Peyer's patch (tissue), 4 donors: ENCODE measurements around the gene AIFM1. TPM values are rescaled to one million over a fixed set of nuclear protein-coding genes. Genes with fewer than 3 reads are reported as not detected.

Experiments
- DNase-seq, 3 donors: peaks; one replicate each; pipeline ENCODE4 v3.0.0-alpha.2; 2017 to 2019
- H3K27ac ChIP-seq, 4 donors: fragments of 200-600 bp; sonication (generic); one replicate each; pipeline ENCODE4 v1.5.1; 2016 to 2019
- H3K27me3 ChIP-seq, 2 donors: fragments of 200-600 bp; sonication (generic); one replicate each; pipeline ENCODE4 v1.5.1; 2019
- H3K36me3 ChIP-seq, 3 donors: fragments of 200-600 bp; sonication (generic); one replicate each; pipeline ENCODE4 v1.5.1; 2016 to 2019
- H3K4me1 ChIP-seq, 4 donors: fragments of 200-600 bp; sonication (generic); one replicate each; pipeline ENCODE4 v1.5.1; 2016 to 2019
- H3K4me3 ChIP-seq, 4 donors: fragments of 200-600 bp; sonication (generic); 1 replicate in 3 of 4; 2 replicates in 1 of 4; pipeline ENCODE4 v1.5.1; 2016 to 2019; ENCODE audit warnings: mild to moderate bottlenecking in 1 of 4
- H3K9me3 ChIP-seq, 4 donors: fragments of 200-600 bp; sonication (generic); one replicate each; pipeline ENCODE4 v1.5.1; 2016 to 2019; ENCODE audit warnings: mild to moderate bottlenecking in 1 of 4
- POLR2A ChIP-seq, 2 donors: fragments of 450-650 bp; IDR thresholded peaks; one replicate each; pipeline ENCODE4 v1.5.1; 2017; ENCODE audit warnings: antibody characterized with exemption in 2 of 2, mild to moderate bottlenecking in 2 of 2, moderate library complexity in 2 of 2
- total RNA-seq, 4 donors: library from RNA; depleted of rRNA; stranded (reverse); fragments of >200 nt; gene quantifications; one replicate each; pipeline ENCODE4 v1.1.0, GENCODE V29; 2016
- TF ChIP-seq, protein P1 (sequence below), 6 experiments: fragments of 450-650 bp in 4 of 6; fragments of 200-600 bp in 2 of 6; sonication (generic) in 1 of 6; IDR thresholded peaks; one replicate each; pipeline ENCODE4 v1.5.1; 2017 to 2019; ENCODE audit warnings: antibody characterized with exemption in 6 of 6, mild to moderate bottlenecking in 3 of 6, moderate library complexity in 1 of 6

Gene AIFM1
- total RNA-seq, 4 donors from 2014 or later: 16.5 to 44.9 (median 37.4) TPM

DNA sequence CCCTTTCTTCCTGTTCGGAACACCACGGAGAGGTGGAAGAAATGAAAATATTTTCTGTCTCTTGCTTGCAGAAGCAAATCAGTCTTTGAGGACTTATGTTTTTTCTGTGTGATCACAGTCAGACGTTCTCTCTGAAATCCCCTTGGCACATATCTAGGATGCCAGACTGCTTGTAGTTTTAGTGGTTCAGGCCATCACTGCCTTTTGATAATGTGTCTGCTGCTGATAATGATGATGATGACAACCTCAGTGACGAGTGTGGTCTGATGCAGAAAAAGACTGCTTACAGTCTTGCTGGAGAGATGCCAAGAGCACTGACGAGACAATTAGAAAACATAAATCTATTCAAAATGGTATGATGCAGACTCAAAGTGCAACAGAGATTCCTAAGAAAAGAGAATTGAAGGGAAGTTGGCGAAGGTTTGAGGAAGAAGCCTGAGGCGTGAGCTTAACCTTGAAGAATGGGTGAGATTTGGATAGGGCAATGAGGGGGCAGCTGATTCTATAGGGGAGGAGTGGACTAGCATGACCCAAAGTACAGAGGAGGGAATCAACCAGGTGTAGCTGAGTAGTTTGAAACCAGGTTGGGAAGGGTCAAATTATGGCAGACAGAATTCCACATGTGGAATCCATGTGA, 14.1 kb upstream of the AIFM1 start:
- peaks cover 0 to under 1% (median 0%) of the 10 kb centered on the region in 4 donors for H3K4me1 ChIP-seq
- TF ChIP-seq, protein P1, sequence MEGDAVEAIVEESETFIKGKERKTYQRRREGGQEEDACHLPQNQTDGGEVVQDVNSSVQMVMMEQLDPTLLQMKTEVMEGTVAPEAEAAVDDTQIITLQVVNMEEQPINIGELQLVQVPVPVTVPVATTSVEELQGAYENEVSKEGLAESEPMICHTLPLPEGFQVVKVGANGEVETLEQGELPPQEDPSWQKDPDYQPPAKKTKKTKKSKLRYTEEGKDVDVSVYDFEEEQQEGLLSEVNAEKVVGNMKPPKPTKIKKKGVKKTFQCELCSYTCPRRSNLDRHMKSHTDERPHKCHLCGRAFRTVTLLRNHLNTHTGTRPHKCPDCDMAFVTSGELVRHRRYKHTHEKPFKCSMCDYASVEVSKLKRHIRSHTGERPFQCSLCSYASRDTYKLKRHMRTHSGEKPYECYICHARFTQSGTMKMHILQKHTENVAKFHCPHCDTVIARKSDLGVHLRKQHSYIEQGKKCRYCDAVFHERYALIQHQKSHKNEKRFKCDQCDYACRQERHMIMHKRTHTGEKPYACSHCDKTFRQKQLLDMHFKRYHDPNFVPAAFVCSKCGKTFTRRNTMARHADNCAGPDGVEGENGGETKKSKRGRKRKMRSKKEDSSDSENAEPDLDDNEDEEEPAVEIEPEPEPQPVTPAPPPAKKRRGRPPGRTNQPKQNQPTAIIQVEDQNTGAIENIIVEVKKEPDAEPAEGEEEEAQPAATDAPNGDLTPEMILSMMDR (IDR thresholded peaks at IDR 0.05): no peak
- TF ChIP-seq POLR2A (IDR thresholded peaks at IDR 0.05): no peak
- H3K4me3 ChIP-seq: no peak overlapping the region
- no peaks in the 10 kb centered on the region for H3K27me3 ChIP-seq
- no peaks in the 10 kb centered on the region for H3K9me3 ChIP-seq
- H3K27ac ChIP-seq: no peak overlapping the region
- no peaks in the 10 kb centered on the region for H3K36me3 ChIP-seq
- DNase-seq: no peak

GRCh38 chrX:130179170-130179569, 13.5 kb upstream of the AIFM1 start:
- Histone ChIP-seq H3K36me3 (no peaks in the 10 kb centered on the region), H3K27me3 (no peaks in the 10 kb centered on the region), H3K4me1 (peaks cover 0 to 4% (median 0%) of the 10 kb centered on the region in 4 donors), H3K9me3 (no peaks in the 10 kb centered on the region), H3K27ac (no peak overlapping the region), H3K4me3 (no peak overlapping the region)
- no peak for TF ChIP-seq POLR2A (IDR thresholded peaks at IDR 0.05)
- TF ChIP-seq, protein P1 (IDR thresholded peaks at IDR 0.05): no peak
- no peak for DNase-seq

GRCh38 chrX:130176942-130177341, 11.3 kb upstream of the AIFM1 start:
- DNase-seq: no peak
- TF ChIP-seq POLR2A (IDR thresholded peaks at IDR 0.05): no peak
- TF ChIP-seq, protein P1 (IDR thresholded peaks at IDR 0.05): no peak
- Histone ChIP-seq H3K27me3 (no peaks in the 10 kb centered on the region), H3K9me3 (no peaks in the 10 kb centered on the region), H3K4me1 (peaks cover 0 to 4% (median 0%) of the 10 kb centered on the region in 4 donors), H3K4me3 (no peak overlapping the region), H3K36me3 (no peaks in the 10 kb centered on the region), H3K27ac (peak overlapping the region in 1 of 4 donors; percentile 62)

DNA sequence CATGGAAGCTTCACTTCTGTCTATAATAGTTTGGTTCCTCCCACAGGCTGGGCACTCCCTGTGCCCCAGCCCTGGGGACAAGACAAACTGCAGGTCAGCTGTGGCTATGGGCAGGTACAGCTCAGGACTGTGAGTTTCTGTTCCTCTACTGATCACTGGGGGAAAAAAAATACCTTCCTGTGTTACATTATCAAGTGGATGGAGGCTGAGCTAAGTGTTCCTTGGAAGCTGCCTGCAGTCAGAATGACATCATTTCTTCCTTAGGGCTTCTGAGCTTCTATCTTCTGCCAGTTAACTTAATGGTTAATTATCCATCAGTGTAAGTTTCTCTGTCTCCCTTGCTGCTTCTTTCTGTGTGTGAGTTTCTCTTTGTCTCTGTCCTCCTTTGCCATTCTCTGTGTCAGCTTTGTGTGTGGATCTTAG, 10.7 kb upstream of the AIFM1 start:
- Histone ChIP-seq H3K9me3 (no peaks in the 10 kb centered on the region), H3K27me3 (no peaks in the 10 kb centered on the region), H3K27ac (peak overlapping the region in 1 of 4 donors; percentile 62), H3K36me3 (no peaks in the 10 kb centered on the region), H3K4me3 (no peak overlapping the region), H3K4me1 (peaks cover 0 to 4% (median 0%) of the 10 kb centered on the region in 4 donors)
- no peak for TF ChIP-seq POLR2A (IDR thresholded peaks at IDR 0.05)
- TF ChIP-seq, protein P1 (IDR thresholded peaks at IDR 0.05): no peak
- peak in 2 of 3 donors; percentile 54 to 62 for DNase-seq

- H3K27ac ChIP-seq: peak overlapping the region in 1 of 4 donors; percentile 62
- H3K36me3 ChIP-seq: no peaks in the 10 kb centered on the region
- H3K4me1 ChIP-seq: peaks cover 0 to 4% (median 0%) of the 10 kb centered on the region in 4 donors
- H3K4me3 ChIP-seq: no peak overlapping the region
- DNase-seq: no peak
- TF ChIP-seq, protein P1 (IDR thresholded peaks at IDR 0.05): no peak
- TF ChIP-seq POLR2A (IDR thresholded peaks at IDR 0.05): no peak
- no peaks in the 10 kb centered on the region for H3K9me3 ChIP-seq
- no peaks in the 10 kb centered on the region for H3K27me3 ChIP-seq
These were observed 9.3 kb upstream of the AIFM1 start for GRCh38 chrX:130174937-130175336.
